ENCODE measurements around the gene SLC7A9. TPM values are rescaled to one million over a fixed set of nuclear protein-coding genes. Genes with fewer than 3 reads are reported as not detected.

SLC7A9 gene
- total RNA-seq, 2 experiments from 2014 or later = not detected

GRCh38 chr19:32910874-32911273, 41.3 kb upstream of the SLC7A9 start:
- Histone ChIP-seq H3K9me2 (ENCODE audit: insufficient read depth, low read length) (no peaks in the 10 kb centered on the region), H3K36me3 (ENCODE audit: insufficient read depth, low read length) (no peaks in the 10 kb centered on the region; the same call in 1 of the 2 replicates), H3K4me2 (ENCODE audit: low read length) (no peak overlapping the region), H3K9me3 (ENCODE audit: low read length) (no peaks in the 10 kb centered on the region), H3K4me3 (ENCODE audit: low read depth, low read length, poor library complexity, severe bottlenecking) (no peak overlapping the region), H3K27ac (ENCODE audit: low read depth, low read length, poor library complexity, severe bottlenecking) (no peak overlapping the region), H4K20me1 (ENCODE audit: insufficient read depth, low read length) (no peaks in the 10 kb centered on the region), H3K79me2 (ENCODE audit: insufficient read depth, low read depth, low read length) (no peaks in the 10 kb centered on the region), H2AFZ (ENCODE audit: low read length) (no peak overlapping the region), H3K4me1 (ENCODE audit: insufficient read depth, low read length, poor library complexity, severe bottlenecking) (no peaks in the 10 kb centered on the region)
- no peak for DNase-seq (ENCODE audit: low spot score)
- TF ChIP-seq EZH2phosphoT487 (IDR thresholded peaks at IDR 0.05; ENCODE audit: borderline replicate concordance, low read depth, low read length) (no peak), CTCF (conservative IDR thresholded peaks at IDR 0.05; ENCODE audit: low read length) (no peak)
- CTCF ChIA-PET (ENCODE audit: unreplicated experiment) = no interaction called here
- no TSS peak for BruUV-seq (replicated peaks)
- POLR2A ChIA-PET = interaction anchor here (1.1 kb wide), 1 partner anchor 13 kb away, joined by 4 read pairs; no protein-coding TSS in a partner anchor
- intact Hi-C loops (cut with micrococcal nuclease; ENCODE audit: unreplicated experiment) = no loop called here

GRCh38 chr19:32910094-32910493, 40.5 kb upstream of the SLC7A9 start:
- H4K20me1 ChIP-seq (ENCODE audit: insufficient read depth, low read length) = no peaks in the 10 kb centered on the region
- no peak for DNase-seq (ENCODE audit: low spot score)
- H3K9me3 ChIP-seq (ENCODE audit: low read length) = no peaks in the 10 kb centered on the region
- POLR2A ChIA-PET = interaction anchor here (0.5 to 1.0 kb wide), 2 partner anchors 62 to 1273 kb away, joined by 3 read pairs; partner anchors contain the start of genes CEP89 and FAAP24
- TF ChIP-seq EZH2phosphoT487 (IDR thresholded peaks at IDR 0.05; ENCODE audit: borderline replicate concordance, low read depth, low read length) (no peak), CTCF (conservative IDR thresholded peaks at IDR 0.05; ENCODE audit: low read length) (no peak)
- CTCF ChIA-PET (ENCODE audit: unreplicated experiment) = no interaction called here
- no peak overlapping the region for H3K4me3 ChIP-seq (ENCODE audit: low read depth, low read length, poor library complexity, severe bottlenecking)
- no peaks in the 10 kb centered on the region; the same call in 1 of the 2 replicates for H3K36me3 ChIP-seq (ENCODE audit: insufficient read depth, low read length)
- no peaks in the 10 kb centered on the region for H3K4me1 ChIP-seq (ENCODE audit: insufficient read depth, low read length, poor library complexity, severe bottlenecking)
- no TSS peak for BruUV-seq (replicated peaks)
- intact Hi-C loops (cut with micrococcal nuclease; ENCODE audit: unreplicated experiment) = no loop called here
- H3K79me2 ChIP-seq (ENCODE audit: insufficient read depth, low read depth, low read length) = no peaks in the 10 kb centered on the region
- no peaks in the 10 kb centered on the region for H3K9me2 ChIP-seq (ENCODE audit: insufficient read depth, low read length)
- H3K27ac ChIP-seq (ENCODE audit: low read depth, low read length, poor library complexity, severe bottlenecking) = no peak overlapping the region
- H2AFZ ChIP-seq (ENCODE audit: low read length) = no peak overlapping the region
- H3K4me2 ChIP-seq (ENCODE audit: low read length) = no peak overlapping the region

GRCh38 chr19:32909257-32909656, 39.7 kb upstream of the SLC7A9 start:
- no peaks in the 10 kb centered on the region for H4K20me1 ChIP-seq (ENCODE audit: insufficient read depth, low read length)
- DNase-seq (ENCODE audit: low spot score) = no peak
- no peak for TF ChIP-seq EZH2phosphoT487 (IDR thresholded peaks at IDR 0.05; ENCODE audit: borderline replicate concordance, low read depth, low read length)
- TF ChIP-seq CTCF (conservative IDR thresholded peaks at IDR 0.05; ENCODE audit: low read length) = no peak
- H3K36me3 ChIP-seq (ENCODE audit: insufficient read depth, low read length) = no peaks in the 10 kb centered on the region
- H3K9me2 ChIP-seq (ENCODE audit: insufficient read depth, low read length) = no peaks in the 10 kb centered on the region
- no peaks in the 10 kb centered on the region for H3K79me2 ChIP-seq (ENCODE audit: insufficient read depth, low read depth, low read length)
- H3K27ac ChIP-seq (ENCODE audit: low read depth, low read length, poor library complexity, severe bottlenecking) = no peak overlapping the region
- H3K4me1 ChIP-seq (ENCODE audit: insufficient read depth, low read length, poor library complexity, severe bottlenecking) = no peaks in the 10 kb centered on the region
- no peak overlapping the region for H2AFZ ChIP-seq (ENCODE audit: low read length)
- H3K4me2 ChIP-seq (ENCODE audit: low read length) = no peak overlapping the region
- no peaks in the 10 kb centered on the region for H3K9me3 ChIP-seq (ENCODE audit: low read length)
- POLR2A ChIA-PET = interaction anchor here (1.0 kb wide), 1 partner anchor 62 kb away, joined by 3 read pairs; the partner anchor contains the start of genes CEP89 and FAAP24
- intact Hi-C loops (cut with micrococcal nuclease; ENCODE audit: unreplicated experiment) = no loop called here
- no TSS peak for BruUV-seq (replicated peaks)
- CTCF ChIA-PET (ENCODE audit: unreplicated experiment) = no interaction called here
- H3K4me3 ChIP-seq (ENCODE audit: low read depth, low read length, poor library complexity, severe bottlenecking) = no peak overlapping the region
